Measurements from ENCODE around the gene MIS18A.
"Not testable (repeated sequence)": the region's sequence is repeated elsewhere in the genome, so short reads cannot be mapped to it uniquely, and the experiment has no call there.

MIS18A gene

DNA sequence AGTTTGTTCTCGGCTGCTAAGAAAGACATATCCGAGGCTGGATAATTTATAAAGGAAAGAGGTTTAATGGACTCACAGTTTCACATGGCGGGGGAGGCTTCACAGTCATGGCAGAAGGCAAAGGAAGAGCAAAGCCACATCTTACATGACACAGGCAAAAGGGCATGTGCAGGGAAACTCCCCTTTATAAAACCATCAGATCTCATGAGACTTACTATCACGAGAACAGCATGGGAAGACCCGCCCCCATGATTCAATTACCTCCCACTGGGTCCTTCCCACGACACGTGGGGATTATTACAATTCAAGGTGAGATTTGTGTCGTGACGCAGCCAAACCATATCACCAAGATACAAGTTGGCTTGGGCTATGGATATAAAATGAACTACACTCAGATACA is 32.1 kb upstream of the MIS18A start:
- H3K14ac ChIP-seq (ENCODE audit: low read length); H2BK12ac ChIP-seq (ENCODE audit: low read length); H3K4me3 ChIP-seq (ENCODE audit: low read length in 2 of 2); H3K23ac ChIP-seq (ENCODE audit: low read depth, low read length, poor library complexity); H3K4ac ChIP-seq (ENCODE audit: low read length); H3K27me3 ChIP-seq (ENCODE audit: control insufficient read depth in 3 of 3, insufficient read depth in 3 of 3, low read depth in 1 of 3, low read length in 3 of 3); H3K4me1 ChIP-seq (ENCODE audit: control insufficient read depth in 2 of 2, insufficient read depth in 1 of 2, low read depth in 1 of 2, low read length in 2 of 2); H2BK120ac ChIP-seq (ENCODE audit: low read depth, low read length); H3K9ac ChIP-seq (ENCODE audit: low read depth, low read length, poor library complexity); H2BK15ac ChIP-seq (ENCODE audit: low read length); H3K27ac ChIP-seq (replicated peaks; ENCODE audit: low read length); H3K9me3 ChIP-seq (replicated peaks in 1 of 2; ENCODE audit: control insufficient read depth in 2 of 2, insufficient read depth in 1 of 2, low read depth in 1 of 2, low read length in 2 of 2); H3K18ac ChIP-seq (ENCODE audit: low read length); H3K4me2 ChIP-seq (ENCODE audit: insufficient read depth, low read length, poor library complexity, severe bottlenecking); H2AFZ ChIP-seq (ENCODE audit: low read length); H3K79me1 ChIP-seq (ENCODE audit: low read depth, low read length); H4K91ac ChIP-seq (ENCODE audit: low read depth, low read length, poor library complexity); DNase-seq (ENCODE audit: low spot score); H2AK5ac ChIP-seq (ENCODE audit: low read depth, low read length); H2BK5ac ChIP-seq (ENCODE audit: low read length); H4K8ac ChIP-seq (ENCODE audit: low read depth, low read length): not testable (repeated sequence)
- WGBS, 2 donors (ENCODE audit: extremely low coverage in 2 of 2, insufficient read length in 2 of 2, insufficient replicate concordance in 1 of 2): no CpG with 5 or more reads among the region's 9 CpGs
- peaks cover 11 to 62% of the 10 kb centered on the region in 2 donors for H3K36me3 ChIP-seq (replicated peaks in 1 of 2; ENCODE audit: control insufficient read depth in 2 of 2, insufficient read depth in 2 of 2, low read length in 2 of 2)

DNA sequence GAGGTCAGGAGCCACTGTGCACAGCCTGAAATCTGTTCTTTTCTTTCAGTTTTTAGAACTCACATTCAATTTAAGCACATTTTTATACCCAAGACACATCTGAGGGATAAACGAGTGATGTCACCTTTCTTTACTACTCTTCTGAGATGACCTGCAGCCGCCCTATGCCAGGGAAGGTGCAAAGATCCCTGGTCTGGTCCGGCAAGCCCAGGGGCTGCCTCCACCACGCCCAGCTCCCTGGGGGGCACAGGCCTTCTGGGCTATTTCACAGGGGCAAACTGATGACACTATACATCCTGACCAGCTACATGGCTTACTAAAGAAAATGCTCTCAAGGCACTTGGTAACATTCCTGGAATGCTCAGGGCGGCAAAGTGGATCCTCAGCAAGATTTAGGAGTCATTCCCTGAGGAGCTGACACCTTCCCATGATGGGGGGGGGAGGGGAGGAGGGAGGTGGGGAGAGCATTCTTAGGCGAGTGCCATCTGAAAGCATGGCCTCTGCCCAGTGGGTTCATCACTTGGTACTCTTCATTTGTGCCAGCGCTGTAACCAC is 31.1 kb upstream of the MIS18A start:
- Histone ChIP-seq H3K4me1 (ENCODE audit: control insufficient read depth in 2 of 2, insufficient read depth in 1 of 2, low read depth in 1 of 2, low read length in 2 of 2) (peaks cover 0 to 3% of the 10 kb centered on the region in 2 donors), H2AK5ac (ENCODE audit: low read depth, low read length) (no peak overlapping the region), H3K27ac (replicated peaks; ENCODE audit: low read length) (no peak overlapping the region), H3K79me1 (ENCODE audit: low read depth, low read length) (peaks cover 3% of the 10 kb centered on the region), H2AFZ (ENCODE audit: low read length) (no peak overlapping the region), H2BK120ac (ENCODE audit: low read depth, low read length) (no peak overlapping the region), H4K8ac (ENCODE audit: low read depth, low read length) (no peak overlapping the region), H3K4ac (ENCODE audit: low read length) (no peak overlapping the region), H3K36me3 (replicated peaks in 1 of 2; ENCODE audit: control insufficient read depth in 2 of 2, insufficient read depth in 2 of 2, low read length in 2 of 2) (peaks cover 8 to 54% of the 10 kb centered on the region in 2 donors), H3K23ac (ENCODE audit: low read depth, low read length, poor library complexity) (no peak overlapping the region), H3K4me2 (ENCODE audit: insufficient read depth, low read length, poor library complexity, severe bottlenecking) (no peak overlapping the region), H4K91ac (ENCODE audit: low read depth, low read length, poor library complexity) (no peak overlapping the region), H2BK5ac (ENCODE audit: low read length) (no peak overlapping the region), H3K27me3 (ENCODE audit: control insufficient read depth in 3 of 3, insufficient read depth in 3 of 3, low read depth in 1 of 3, low read length in 3 of 3) (no peaks in the 10 kb centered on the region), H2BK12ac (ENCODE audit: low read length) (no peak overlapping the region), H3K9me3 (replicated peaks in 1 of 2; ENCODE audit: control insufficient read depth in 2 of 2, insufficient read depth in 1 of 2, low read depth in 1 of 2, low read length in 2 of 2) (no peaks in the 10 kb centered on the region), H3K9ac (ENCODE audit: low read depth, low read length, poor library complexity) (no peak overlapping the region), H3K4me3 (ENCODE audit: low read length in 2 of 2) (no peak overlapping the region), H3K18ac (ENCODE audit: low read length) (no peak overlapping the region), H2BK15ac (ENCODE audit: low read length) (no peak overlapping the region), H3K14ac (ENCODE audit: low read length) (no peak overlapping the region)
- no CpG with 5 or more reads among the region's 7 CpGs for WGBS, 2 donors (ENCODE audit: extremely low coverage in 2 of 2, insufficient read length in 2 of 2, insufficient replicate concordance in 1 of 2)
- DNase-seq (ENCODE audit: low spot score): no peak

DNA sequence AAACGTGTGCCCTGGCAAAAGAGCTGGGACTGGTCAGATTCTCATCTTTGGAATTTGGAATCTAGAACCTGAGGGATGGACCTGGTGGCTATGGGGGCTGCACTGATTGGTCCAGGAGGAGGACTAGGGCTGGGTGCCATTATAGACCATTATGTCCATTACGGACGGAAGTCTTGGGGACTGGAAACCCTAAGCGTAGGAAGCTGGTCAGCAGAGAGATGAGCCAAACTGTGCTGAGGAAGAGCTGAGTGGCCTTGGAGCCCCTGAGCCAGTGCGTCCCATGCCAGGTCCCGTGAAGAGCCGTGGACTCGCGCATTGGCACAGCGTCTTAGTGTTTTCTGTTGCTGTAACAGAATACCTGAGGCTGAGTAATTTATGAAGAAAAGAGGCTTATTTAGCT is 29.8 kb upstream of the MIS18A start:
- H2BK15ac ChIP-seq (ENCODE audit: low read length): no peak overlapping the region
- H3K79me1 ChIP-seq (ENCODE audit: low read depth, low read length): peaks cover 3% of the 10 kb centered on the region
- H3K27me3 ChIP-seq (ENCODE audit: control insufficient read depth in 3 of 3, insufficient read depth in 3 of 3, low read depth in 1 of 3, low read length in 3 of 3): no peaks in the 10 kb centered on the region
- H4K8ac ChIP-seq (ENCODE audit: low read depth, low read length): no peak overlapping the region
- DNase-seq (ENCODE audit: low spot score): no peak
- no peak overlapping the region for H4K91ac ChIP-seq (ENCODE audit: low read depth, low read length, poor library complexity)
- no peak overlapping the region for H3K27ac ChIP-seq (replicated peaks; ENCODE audit: low read length)
- H3K14ac ChIP-seq (ENCODE audit: low read length): no peak overlapping the region
- no peak overlapping the region for H3K4me3 ChIP-seq (ENCODE audit: low read length in 2 of 2)
- H3K9me3 ChIP-seq (replicated peaks in 1 of 2; ENCODE audit: control insufficient read depth in 2 of 2, insufficient read depth in 1 of 2, low read depth in 1 of 2, low read length in 2 of 2): no peaks in the 10 kb centered on the region
- no peak overlapping the region for H2AFZ ChIP-seq (ENCODE audit: low read length)
- peaks cover 5 to 42% of the 10 kb centered on the region in 2 donors for H3K36me3 ChIP-seq (replicated peaks in 1 of 2; ENCODE audit: control insufficient read depth in 2 of 2, insufficient read depth in 2 of 2, low read length in 2 of 2)
- no peak overlapping the region for H2BK5ac ChIP-seq (ENCODE audit: low read length)
- H3K4me2 ChIP-seq (ENCODE audit: insufficient read depth, low read length, poor library complexity, severe bottlenecking): no peak overlapping the region
- H2BK12ac ChIP-seq (ENCODE audit: low read length): no peak overlapping the region
- no CpG with 5 or more reads among the region's 10 CpGs for whole genome bisulfite sequencing, 2 donors (ENCODE audit: extremely low coverage in 2 of 2, insufficient read length in 2 of 2, insufficient replicate concordance in 1 of 2)
- no peak overlapping the region for H2AK5ac ChIP-seq (ENCODE audit: low read depth, low read length)
- no peak overlapping the region for H3K23ac ChIP-seq (ENCODE audit: low read depth, low read length, poor library complexity)
- no peak overlapping the region for H3K4ac ChIP-seq (ENCODE audit: low read length)
- H3K4me1 ChIP-seq (ENCODE audit: control insufficient read depth in 2 of 2, insufficient read depth in 1 of 2, low read depth in 1 of 2, low read length in 2 of 2): peaks cover 0 to 3% of the 10 kb centered on the region in 2 donors
- no peak overlapping the region for H2BK120ac ChIP-seq (ENCODE audit: low read depth, low read length)
- no peak overlapping the region for H3K9ac ChIP-seq (ENCODE audit: low read depth, low read length, poor library complexity)
- H3K18ac ChIP-seq (ENCODE audit: low read length): no peak overlapping the region

DNA sequence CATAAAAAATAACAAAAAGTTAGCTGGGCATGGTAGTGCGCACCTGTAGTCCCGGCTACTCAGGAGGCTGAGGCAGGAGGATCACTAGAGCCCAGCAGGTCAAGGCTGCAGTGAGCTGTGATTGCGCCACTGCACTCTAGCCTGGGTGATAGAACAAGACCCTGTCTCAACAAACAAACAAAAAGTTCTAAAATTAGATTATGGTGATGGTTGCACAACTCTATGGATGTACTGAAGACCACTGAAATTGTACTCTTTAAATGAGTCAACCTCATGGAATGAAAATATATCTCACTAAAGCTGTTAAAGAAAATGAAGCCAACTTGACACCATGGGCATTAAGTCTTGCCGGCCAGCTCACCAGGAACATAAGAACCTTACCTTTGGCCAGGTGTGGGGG is 28.9 kb upstream of the MIS18A start:
- H3K9ac ChIP-seq (ENCODE audit: low read depth, low read length, poor library complexity): no peak overlapping the region
- H3K23ac ChIP-seq (ENCODE audit: low read depth, low read length, poor library complexity): no peak overlapping the region
- no peaks in the 10 kb centered on the region for H3K9me3 ChIP-seq (replicated peaks in 1 of 2; ENCODE audit: control insufficient read depth in 2 of 2, insufficient read depth in 1 of 2, low read depth in 1 of 2, low read length in 2 of 2)
- no peak overlapping the region for H4K8ac ChIP-seq (ENCODE audit: low read depth, low read length)
- H2BK5ac ChIP-seq (ENCODE audit: low read length): no peak overlapping the region
- no peak overlapping the region for H2BK15ac ChIP-seq (ENCODE audit: low read length)
- no CpG with 5 or more reads among the region's 4 CpGs for whole genome bisulfite sequencing, 2 donors (ENCODE audit: extremely low coverage in 2 of 2, insufficient read length in 2 of 2, insufficient replicate concordance in 1 of 2)
- H3K36me3 ChIP-seq (replicated peaks in 1 of 2; ENCODE audit: control insufficient read depth in 2 of 2, insufficient read depth in 2 of 2, low read length in 2 of 2): peaks cover 5 to 32% of the 10 kb centered on the region in 2 donors
- no peak overlapping the region for H2BK120ac ChIP-seq (ENCODE audit: low read depth, low read length)
- H3K79me1 ChIP-seq (ENCODE audit: low read depth, low read length): peaks cover 3% of the 10 kb centered on the region
- H3K4me1 ChIP-seq (ENCODE audit: control insufficient read depth in 2 of 2, insufficient read depth in 1 of 2, low read depth in 1 of 2, low read length in 2 of 2): peaks cover 0 to 3% of the 10 kb centered on the region in 2 donors
- no peak overlapping the region for H2BK12ac ChIP-seq (ENCODE audit: low read length)
- no peak overlapping the region for H3K14ac ChIP-seq (ENCODE audit: low read length)
- no peak overlapping the region for H3K18ac ChIP-seq (ENCODE audit: low read length)
- no peak overlapping the region for H3K27ac ChIP-seq (replicated peaks; ENCODE audit: low read length)
- H3K27me3 ChIP-seq (ENCODE audit: control insufficient read depth in 3 of 3, insufficient read depth in 3 of 3, low read depth in 1 of 3, low read length in 3 of 3): no peaks in the 10 kb centered on the region
- no peak overlapping the region for H4K91ac ChIP-seq (ENCODE audit: low read depth, low read length, poor library complexity)
- no peak overlapping the region for H2AK5ac ChIP-seq (ENCODE audit: low read depth, low read length)
- DNase-seq (ENCODE audit: low spot score): no peak
- H2AFZ ChIP-seq (ENCODE audit: low read length): no peak overlapping the region
- H3K4ac ChIP-seq (ENCODE audit: low read length): no peak overlapping the region
- H3K4me3 ChIP-seq (ENCODE audit: low read length in 2 of 2): no peak overlapping the region
- H3K4me2 ChIP-seq (ENCODE audit: insufficient read depth, low read length, poor library complexity, severe bottlenecking): no peak overlapping the region

Measured in neuronal stem cell (in vitro differentiated cells).